Measurements from ENCODE around the gene COPG2. TPM values are rescaled to one million over a fixed set of nuclear protein-coding genes. Genes with fewer than 3 reads are reported as not detected.

The COPG2 gene
- total and polyA plus RNA-seq, 2 of the 4 experiments (the other 2 are of a cell fraction), result 18.1 to 50.0 TPM

- intact Hi-C loops (cut with micrococcal nuclease) (no loop called here), dilution Hi-C loops (cut with HindIII; ENCODE audit: low sequenced_read_pairs, unreplicated experiment) (no loop called here), in situ Hi-C loops (cut with MboI; ENCODE audit: low sequenced_read_pairs) (no loop called here)
- Histone ChIP-seq H4K5ac (ENCODE audit: low read depth, low read length) (no peak overlapping the region), H2BK120ac (ENCODE audit: low read depth, low read length) (no peak overlapping the region), H3K4me2 (ENCODE audit: low read depth, low read length) (no peak overlapping the region), H3K23ac (ENCODE audit: low read depth, low read length) (no peak overlapping the region), H3K9ac (ENCODE audit: low read depth, low read length) (no peak overlapping the region), H3K9me1 (ENCODE audit: insufficient read depth, low read length) (no peaks in the 10 kb centered on the region), H3K27me3 (ENCODE audit: control insufficient read depth, insufficient read depth, low read length) (no peaks in the 10 kb centered on the region), H2BK5ac (ENCODE audit: low read depth, low read length, poor library complexity, severe bottlenecking) (no peak overlapping the region), H3K4ac (ENCODE audit: low read depth, low read length) (no peak overlapping the region), H3K18ac (ENCODE audit: low read depth, low read length) (no peak overlapping the region), H3K4me3 (ENCODE audit: insufficient read depth, low read depth, low read length) (no peak overlapping the region), H2BK20ac (ENCODE audit: low read depth, low read length) (no peak overlapping the region), H4K91ac (ENCODE audit: insufficient read depth, low read depth, low read length) (no peak overlapping the region), H3K4me1 (ENCODE audit: control insufficient read depth, insufficient read depth, low read length) (no peaks in the 10 kb centered on the region), H3K9me3 (ENCODE audit: control insufficient read depth, insufficient read depth, low read length) (peaks cover 4% of the 10 kb centered on the region), H3K79me1 (ENCODE audit: low read depth in 1 of 2, low read length in 2 of 2) (no peaks in the 10 kb centered on the region; a peak in 1 of 4 replicates), H2BK15ac (ENCODE audit: low read depth, low read length) (no peak overlapping the region), H3K27ac (ENCODE audit: insufficient read depth, low read length) (no peak overlapping the region), H4K20me1 (ENCODE audit: insufficient read depth, low read length) (no peaks in the 10 kb centered on the region), H3K56ac (ENCODE audit: extremely low read depth, insufficient read depth, low read length) (no peak overlapping the region), H2AFZ (replicated peaks; ENCODE audit: low read length, poor library complexity) (no peak overlapping the region), H3K36me3 (ENCODE audit: control insufficient read depth, insufficient read depth, low read length) (0 out of 2 replicates have a peak, but pooled peaks cover 1% of the 10 kb centered on the region), H2AK5ac (ENCODE audit: low read depth, low read length) (no peak overlapping the region), H3K14ac (replicated peaks; ENCODE audit: low read depth, low read length) (no peak overlapping the region), H4K8ac (ENCODE audit: low read depth in 2 of 2, low read length in 2 of 2) (no peak overlapping the region), H2AK9ac (replicated peaks; ENCODE audit: low read depth, low read length, poor library complexity) (no peak overlapping the region)
- no TSS peak for BruUV-seq (replicated peaks)
- ATAC-seq (ENCODE audit: low read depth) (no peak), DNase-seq (no peak)
- POLR2A ChIA-PET (ENCODE audit: unreplicated experiment), result no interaction called here
- CTCF ChIA-PET, result no interaction called here
- TF ChIP-seq RFX5 (IDR thresholded peaks at IDR 0.05; ENCODE audit: low read depth, low read length) (no peak), CEBPB (IDR thresholded peaks at IDR 0.05; ENCODE audit: low read depth, low read length) (no peak), SMC3 (IDR thresholded peaks at IDR 0.05; ENCODE audit: low read depth, low read length) (no peak), MAZ (IDR thresholded peaks at IDR 0.05; ENCODE audit: borderline replicate concordance, low read depth, low read length) (no peak), RCOR1 (IDR thresholded peaks at IDR 0.05; ENCODE audit: insufficient replicate concordance, low read length) (no peak), MXI1 (IDR thresholded peaks at IDR 0.05; ENCODE audit: borderline replicate concordance, low read depth, low read length) (no peak), POLR2A (IDR thresholded peaks at IDR 0.05; ENCODE audit: low read depth, low read length) (no peak), BHLHE40 (IDR thresholded peaks at IDR 0.05; ENCODE audit: low read depth, low read length) (no peak), NFE2L2 (IDR thresholded peaks at IDR 0.05; ENCODE audit: low read depth, low read length) (no peak), FOS (IDR thresholded peaks at IDR 0.05; ENCODE audit: low read depth, low read length) (no peak), RAD21 (IDR thresholded peaks at IDR 0.05; ENCODE audit: low read length) (no peak), CHD1 (IDR thresholded peaks at IDR 0.05; ENCODE audit: low read depth, low read length) (no peak), MAFK (IDR thresholded peaks at IDR 0.05; ENCODE audit: low read depth, low read length) (no peak)
- TF ChIP-seq, protein P1, sequence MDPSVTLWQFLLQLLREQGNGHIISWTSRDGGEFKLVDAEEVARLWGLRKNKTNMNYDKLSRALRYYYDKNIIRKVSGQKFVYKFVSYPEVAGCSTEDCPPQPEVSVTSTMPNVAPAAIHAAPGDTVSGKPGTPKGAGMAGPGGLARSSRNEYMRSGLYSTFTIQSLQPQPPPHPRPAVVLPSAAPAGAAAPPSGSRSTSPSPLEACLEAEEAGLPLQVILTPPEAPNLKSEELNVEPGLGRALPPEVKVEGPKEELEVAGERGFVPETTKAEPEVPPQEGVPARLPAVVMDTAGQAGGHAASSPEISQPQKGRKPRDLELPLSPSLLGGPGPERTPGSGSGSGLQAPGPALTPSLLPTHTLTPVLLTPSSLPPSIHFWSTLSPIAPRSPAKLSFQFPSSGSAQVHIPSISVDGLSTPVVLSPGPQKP (IDR thresholded peaks at IDR 0.05; ENCODE audit: borderline replicate concordance, low read depth, low read length), result no peak
- TF ChIP-seq, protein P2, sequence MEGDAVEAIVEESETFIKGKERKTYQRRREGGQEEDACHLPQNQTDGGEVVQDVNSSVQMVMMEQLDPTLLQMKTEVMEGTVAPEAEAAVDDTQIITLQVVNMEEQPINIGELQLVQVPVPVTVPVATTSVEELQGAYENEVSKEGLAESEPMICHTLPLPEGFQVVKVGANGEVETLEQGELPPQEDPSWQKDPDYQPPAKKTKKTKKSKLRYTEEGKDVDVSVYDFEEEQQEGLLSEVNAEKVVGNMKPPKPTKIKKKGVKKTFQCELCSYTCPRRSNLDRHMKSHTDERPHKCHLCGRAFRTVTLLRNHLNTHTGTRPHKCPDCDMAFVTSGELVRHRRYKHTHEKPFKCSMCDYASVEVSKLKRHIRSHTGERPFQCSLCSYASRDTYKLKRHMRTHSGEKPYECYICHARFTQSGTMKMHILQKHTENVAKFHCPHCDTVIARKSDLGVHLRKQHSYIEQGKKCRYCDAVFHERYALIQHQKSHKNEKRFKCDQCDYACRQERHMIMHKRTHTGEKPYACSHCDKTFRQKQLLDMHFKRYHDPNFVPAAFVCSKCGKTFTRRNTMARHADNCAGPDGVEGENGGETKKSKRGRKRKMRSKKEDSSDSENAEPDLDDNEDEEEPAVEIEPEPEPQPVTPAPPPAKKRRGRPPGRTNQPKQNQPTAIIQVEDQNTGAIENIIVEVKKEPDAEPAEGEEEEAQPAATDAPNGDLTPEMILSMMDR (conservative IDR thresholded peaks at IDR 0.05; ENCODE audit: low read depth, low read length), result no peak
- TF ChIP-seq, protein P3, sequence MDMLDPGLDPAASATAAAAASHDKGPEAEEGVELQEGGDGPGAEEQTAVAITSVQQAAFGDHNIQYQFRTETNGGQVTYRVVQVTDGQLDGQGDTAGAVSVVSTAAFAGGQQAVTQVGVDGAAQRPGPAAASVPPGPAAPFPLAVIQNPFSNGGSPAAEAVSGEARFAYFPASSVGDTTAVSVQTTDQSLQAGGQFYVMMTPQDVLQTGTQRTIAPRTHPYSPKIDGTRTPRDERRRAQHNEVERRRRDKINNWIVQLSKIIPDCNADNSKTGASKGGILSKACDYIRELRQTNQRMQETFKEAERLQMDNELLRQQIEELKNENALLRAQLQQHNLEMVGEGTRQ (IDR thresholded peaks at IDR 0.05; ENCODE audit: low read depth, low read length), result no peak
- WGBS, 2 experiments (ENCODE audit: extremely low coverage in 2 of 2, insufficient read length in 1 of 2), result no CpG with 5 or more reads among the region's 4 CpGs
These were observed 40.8 kb downstream of the COPG2 start for GRCh38 chr7:130627775-130628174.
